Endothelial cell (in vitro differentiated cells): Measurements from ENCODE around the gene ZCWPW2. TPM values are rescaled to one million over a fixed set of nuclear protein-coding genes. Genes with fewer than 3 reads are reported as not detected.

ENCODE experiments used
- DNase-seq: peaks from one replicate; pipeline ENCODE4 v3.0.0; 2021; ENCODE audit warnings: low spot score
- H3K27ac Mint-ChIP-seq: one replicate; pipeline ENCODE4 v1.8.0; 2021; ENCODE audit warnings: mixed read lengths, inconsistent platforms; ENCODE audit not compliant: unreplicated experiment
- H3K27me3 Mint-ChIP-seq: one replicate; pipeline ENCODE4 v1.8.0; 2021; ENCODE audit warnings: mild to moderate bottlenecking, moderate library complexity, mixed read lengths, inconsistent platforms; ENCODE audit not compliant: unreplicated experiment
- H3K36me3 Mint-ChIP-seq: one replicate; pipeline ENCODE4 v1.8.0; 2021; ENCODE audit warnings: mild to moderate bottlenecking, low read depth, mixed read lengths, inconsistent platforms; ENCODE audit not compliant: unreplicated experiment
- H3K4me1 Mint-ChIP-seq: one replicate; pipeline ENCODE4 v1.8.0; 2021; ENCODE audit warnings: mild to moderate bottlenecking, mixed read lengths, inconsistent platforms; ENCODE audit not compliant: unreplicated experiment
- H3K4me3 Mint-ChIP-seq: one replicate; pipeline ENCODE4 v1.8.0; 2021; ENCODE audit warnings: mild to moderate bottlenecking, mixed read lengths, inconsistent platforms; ENCODE audit not compliant: unreplicated experiment
- H3K9me3 Mint-ChIP-seq: one replicate; pipeline ENCODE4 v1.8.0; 2021; ENCODE audit warnings: mixed read lengths, inconsistent platforms; ENCODE audit not compliant: unreplicated experiment
- CTCF ChIP-seq: fragments of 200-600 bp; sonication (generic); IDR thresholded peaks from one replicate; pipeline ENCODE4 v1.5.0; 2021; ENCODE audit warnings: antibody characterized with exemption; ENCODE audit not compliant: unreplicated experiment
- total RNA-seq: library from RNA; stranded (reverse); fragmentation: NEBNext Ultra II Directional; extraction: Animal tissue kit (Norgen Biotek cat#: 25700); gene quantifications from one replicate; pipeline ENCODE4 v1.2.1, GENCODE V29; 2021; ENCODE audit not compliant: unreplicated experiment

Gene ZCWPW2
- total RNA-seq, 1 donor from 2014 or later = 0.80 TPM

GRCh38 chr3:28406241-28406640 lies 57.7 kb downstream of the ZCWPW2 start:
- Mint-ChIP-seq H3K9me3 (no peaks in the 10 kb centered on the region), H3K4me3 (no peak overlapping the region), H3K27me3 (peaks cover 1% of the 10 kb centered on the region), H3K4me1 (no peaks in the 10 kb centered on the region), H3K36me3 (no peaks in the 10 kb centered on the region), H3K27ac (no peak overlapping the region)
- no peak for TF ChIP-seq CTCF
- no peak for DNase-seq

GRCh38 chr3:28449398-28449797 lies 100.9 kb downstream of the ZCWPW2 start:
- Mint-ChIP-seq H3K36me3 (no peaks in the 10 kb centered on the region), H3K4me3 (no peak overlapping the region), H3K4me1 (no peaks in the 10 kb centered on the region), H3K27me3 (no peaks in the 10 kb centered on the region), H3K9me3 (no peaks in the 10 kb centered on the region), H3K27ac (no peak overlapping the region)
- no peak for TF ChIP-seq CTCF
- DNase-seq = no peak

- Mint-ChIP-seq H3K9me3 (no peaks in the 10 kb centered on the region), H3K4me1 (no peaks in the 10 kb centered on the region), H3K27ac (no peak overlapping the region), H3K27me3 (no peaks in the 10 kb centered on the region), H3K4me3 (no peak overlapping the region), H3K36me3 (no peaks in the 10 kb centered on the region)
- DNase-seq = no peak
- no peak for TF ChIP-seq CTCF
These were observed 114.3 kb downstream of the ZCWPW2 start for GRCh38 chr3:28462866-28463265.

GRCh38 chr3:28467414-28467813 lies 118.9 kb downstream of the ZCWPW2 start:
- DNase-seq = no peak
- Mint-ChIP-seq H3K4me3 (no peak overlapping the region), H3K9me3 (no peaks in the 10 kb centered on the region), H3K27ac (no peak overlapping the region), H3K27me3 (no peaks in the 10 kb centered on the region), H3K36me3 (no peaks in the 10 kb centered on the region), H3K4me1 (no peaks in the 10 kb centered on the region)
- TF ChIP-seq CTCF = no peak

GRCh38 chr3:28476194-28476593 lies 127.7 kb downstream of the ZCWPW2 start:
- Mint-ChIP-seq H3K9me3 (no peaks in the 10 kb centered on the region), H3K27me3 (peaks cover 1% of the 10 kb centered on the region), H3K27ac (no peak overlapping the region), H3K4me1 (no peaks in the 10 kb centered on the region), H3K4me3 (no peak overlapping the region), H3K36me3 (no peaks in the 10 kb centered on the region)
- peak; percentile 84 for TF ChIP-seq CTCF
- DNase-seq = no peak
